HEK293 (cell line): ENCODE data around the gene PAM.
A peak's percentile ranks its signal among the peaks of the same experiment; 100 is the strongest.

ENCODE experiments used
- CTCF ChIA-PET: fragments of 350-600 bp; formaldehyde crosslinking; extraction: SDS; loops from one replicate; lab custom pipeline; 2021; ENCODE audit warnings: antibody characterized with exemption; lab: Yijun Ruan, JAX
- POLR2A ChIA-PET: fragments of 300-600 bp; formaldehyde crosslinking; extraction: SDS; loops from one replicate; lab custom pipeline; 2020; ENCODE audit warnings: antibody characterized with exemption, inconsistent platforms; lab: Yijun Ruan, JAX
- H3K27ac ChIP-seq: fragments of 200-500 bp; sonication (Bioruptor generic); 2 replicates; pipeline ENCODE4 v1.5.1; 2014; ENCODE audit warnings: low read depth, low read length, control low read depth, inconsistent platforms; ENCODE audit errors: extremely low read depth
- H3K36me3 ChIP-seq, 2 experiments: fragments of 200-500 bp in 1 of 2; sonication (Bioruptor generic) in 1 of 2; 1 replicate in 1 of 2; 2 replicates in 1 of 2; pipeline ENCODE4 v1.5.1; 2014 to 2017; ENCODE audit warnings: inconsistent platforms in 2 of 2, low read length in 2 of 2; ENCODE audit not compliant: control insufficient read depth in 2 of 2, insufficient read depth in 1 of 2
- H3K4me1 ChIP-seq: fragments of 200-500 bp; sonication (Bioruptor generic); 2 replicates; pipeline ENCODE4 v1.5.1; 2014; ENCODE audit warnings: mild to moderate bottlenecking, low read length, inconsistent platforms; ENCODE audit not compliant: control insufficient read depth, insufficient read depth
- H3K4me3 ChIP-seq: 2 replicates; pipeline ENCODE4 v1.5.1; 2011; ENCODE audit warnings: low read depth, mild to moderate bottlenecking, control low read depth, low read length, moderate library complexity
- H3K9me3 ChIP-seq: fragments of 200-500 bp; sonication (Bioruptor generic); 2 replicates; pipeline ENCODE4 v1.5.1; 2014; ENCODE audit warnings: low read depth, low read length, inconsistent platforms; ENCODE audit not compliant: control insufficient read depth, insufficient read depth
- ATF2 ChIP-seq: fragments of 450-650 bp; formaldehyde crosslinking; IDR thresholded peaks from 2 replicates; pipeline ENCODE4 v1.5.1; 2016; ENCODE audit warnings: missing biosample characterization, missing genetic modification characterization, low read depth
- EGR2 ChIP-seq: fragments of 450-650 bp; formaldehyde crosslinking; IDR thresholded peaks from 2 replicates; pipeline ENCODE4 v1.5.1; 2016; ENCODE audit warnings: low read depth, missing biosample characterization, missing genetic modification characterization
- KLF16 ChIP-seq: fragments of 450-650 bp; formaldehyde crosslinking; IDR thresholded peaks from 2 replicates; pipeline ENCODE4 v1.5.1; 2017; ENCODE audit warnings: missing biosample characterization, missing genetic modification characterization
- OSR2 ChIP-seq: fragments of 450-650 bp; formaldehyde crosslinking; IDR thresholded peaks from 2 replicates; pipeline ENCODE4 v1.5.1; 2016; ENCODE audit warnings: missing biosample characterization, missing genetic modification characterization
- PRDM10 ChIP-seq: fragments of 450-650 bp; formaldehyde crosslinking; IDR thresholded peaks from 2 replicates; pipeline ENCODE4 v1.5.1; 2016; ENCODE audit warnings: missing biosample characterization, missing genetic modification characterization
- REST ChIP-seq: fragments of 450-650 bp; formaldehyde crosslinking; IDR thresholded peaks from 2 replicates; pipeline ENCODE4 v1.5.1; 2016; ENCODE audit warnings: missing biosample characterization, missing genetic modification characterization
- SCRT2 ChIP-seq: fragments of 450-650 bp; formaldehyde crosslinking; IDR thresholded peaks from 2 replicates; pipeline ENCODE4 v1.5.1; 2016; ENCODE audit warnings: missing biosample characterization, missing genetic modification characterization
- ZBTB17 ChIP-seq: fragments of 450-650 bp; formaldehyde crosslinking; IDR thresholded peaks from 2 replicates; pipeline ENCODE4 v1.5.1; 2016; ENCODE audit warnings: missing biosample characterization, missing genetic modification characterization
- ZBTB49 ChIP-seq: fragments of 450-650 bp; formaldehyde crosslinking; IDR thresholded peaks from 2 replicates; pipeline ENCODE4 v1.5.1; 2016; ENCODE audit warnings: missing biosample characterization, missing genetic modification characterization, low read depth
- ZFHX2 ChIP-seq: fragments of 450-650 bp; formaldehyde crosslinking; conservative IDR thresholded peaks from 2 replicates; pipeline ENCODE4 v1.5.1; 2016; ENCODE audit warnings: missing biosample characterization, missing genetic modification characterization
- ZNF26 ChIP-seq: fragments of 450-650 bp; formaldehyde crosslinking; IDR thresholded peaks from 2 replicates; pipeline ENCODE4 v1.5.1; 2016; ENCODE audit warnings: missing biosample characterization, missing genetic modification characterization
- ZNF302 ChIP-seq: fragments of 450-650 bp; formaldehyde crosslinking; IDR thresholded peaks from 2 replicates; pipeline ENCODE4 v1.5.1; 2016; ENCODE audit warnings: missing biosample characterization, missing genetic modification characterization, low read depth
- ZNF335 ChIP-seq: fragments of 450-650 bp; formaldehyde crosslinking; conservative IDR thresholded peaks from 2 replicates; pipeline ENCODE4 v1.5.1; 2016; ENCODE audit warnings: missing biosample characterization, missing genetic modification characterization
- ZNF350 ChIP-seq: fragments of 450-650 bp; formaldehyde crosslinking; IDR thresholded peaks from 2 replicates; pipeline ENCODE4 v1.5.0; 2017; ENCODE audit warnings: missing biosample characterization, mild to moderate bottlenecking, missing genetic modification characterization
- ZNF398 ChIP-seq: fragments of 450-650 bp; formaldehyde crosslinking; IDR thresholded peaks from 2 replicates; pipeline ENCODE4 v1.5.1; 2017; ENCODE audit warnings: missing biosample characterization, missing genetic modification characterization
- ZNF48 ChIP-seq: fragments of 450-650 bp; formaldehyde crosslinking; IDR thresholded peaks from 2 replicates; pipeline ENCODE4 v1.5.1; 2016; ENCODE audit warnings: missing biosample characterization, missing genetic modification characterization
- ZNF580 ChIP-seq: fragments of 450-650 bp; formaldehyde crosslinking; IDR thresholded peaks from 2 replicates; pipeline ENCODE4 v1.5.1; 2016; ENCODE audit warnings: missing biosample characterization, missing genetic modification characterization
- ZNF654 ChIP-seq: fragments of 450-650 bp; formaldehyde crosslinking; IDR thresholded peaks from 2 replicates; pipeline ENCODE4 v1.5.1; 2016; ENCODE audit warnings: low read depth, missing biosample characterization, missing genetic modification characterization
- ZNF660 ChIP-seq: fragments of 450-650 bp; IDR thresholded peaks from 2 replicates; pipeline ENCODE4 v1.5.1; 2018; ENCODE audit warnings: missing biosample characterization, mild to moderate bottlenecking, missing genetic modification characterization

Gene PAM

GRCh38 chr5:102755686-102756371 is 724 bp downstream of the PAM start (continued):
- peak; percentile 85 for TF ChIP-seq OSR2

GRCh38 chr5:102758576-102758975 is 3.5 kb downstream of the PAM start:
- no peaks in the 10 kb centered on the region for H3K36me3 ChIP-seq
- peaks cover 41% of the 10 kb centered on the region for H3K4me1 ChIP-seq
- no peak overlapping the region for H3K27ac ChIP-seq
- ChIA-PET POLR2A (no interaction called here), CTCF (interaction anchor here (0.8 to 1.4 kb wide), 3 partner anchors 22 to 174 kb away, joined by 3 to 4 read pairs (median 4); no protein-coding TSS in a partner anchor)
- no peaks in the 10 kb centered on the region for H3K9me3 ChIP-seq
- no peak overlapping the region for H3K4me3 ChIP-seq
- TF ChIP-seq PRDM10 (tag by site-specific recombination), result 0 out of 2 replicates have a peak, but pooled peaks have one; percentile 19
- no peak for TF ChIP-seq ZBTB17 (tag by site-specific recombination)
- no peak for TF ChIP-seq ZNF335
- no peak for TF ChIP-seq ZNF580 (tag by site-specific recombination)
- TF ChIP-seq EGR2 (tag by site-specific recombination), result no peak
- TF ChIP-seq ATF2 (tag by site-specific recombination), result no peak
- TF ChIP-seq ZFHX2 (tag by site-specific recombination), result no peak
- TF ChIP-seq ZBTB49 (tag by site-specific recombination), result no peak
- no peak for TF ChIP-seq ZNF302 (tag by site-specific recombination)
- no peak for TF ChIP-seq ZNF398 (tag by site-specific recombination)
- no peak for TF ChIP-seq ZNF660 (tag by site-specific recombination)
- TF ChIP-seq ZNF48, result no peak
- no peak for TF ChIP-seq ZNF654 (tag by site-specific recombination)
- no peak for TF ChIP-seq KLF16 (tag by site-specific recombination)
- peak; percentile 78 for TF ChIP-seq SCRT2 (tag by site-specific recombination)
- no peak for TF ChIP-seq REST (tag by site-specific recombination)
- TF ChIP-seq ZNF26 (tag by site-specific recombination), result no peak
- TF ChIP-seq ZNF350 (tag by site-specific recombination), result no peak
